ENCODE data around the gene C11orf98. TPM values are rescaled to one million over a fixed set of nuclear protein-coding genes. Genes with fewer than 3 reads are reported as not detected.

C11orf98 gene
- total RNA-seq, 1 experiment from 2014 or later, result 141 TPM

- CTCF ChIA-PET, result no interaction called here
- Histone ChIP-seq H3K27me3 (replicated peaks; ENCODE audit: insufficient read depth, low read depth, low read length, poor library complexity) (no peaks in the 10 kb centered on the region), H3K4me1 (ENCODE audit: insufficient read depth, low read length, poor library complexity, severe bottlenecking) (peaks cover 30% of the 10 kb centered on the region), H3K4me3 (ENCODE audit: low read depth, low read length, poor library complexity, severe bottlenecking) (no peak overlapping the region), H3K27ac (ENCODE audit: low read depth, low read length, poor library complexity, severe bottlenecking) (peak overlapping the region; percentile 33), H3K9me3 (ENCODE audit: low read depth, low read length, poor library complexity, severe bottlenecking) (no peaks in the 10 kb centered on the region), H3K36me3 (ENCODE audit: insufficient read depth, low read length, poor library complexity, severe bottlenecking) (peaks cover 41% of the 10 kb centered on the region)
- TF ChIP-seq EZH2 (IDR thresholded peaks at IDR 0.05; ENCODE audit: borderline replicate concordance, low read depth, low read length, poor library complexity, severe bottlenecking) (no peak), CTCF (conservative IDR thresholded peaks at IDR 0.05; ENCODE audit: low read depth, low read length) (no peak)
- intact Hi-C loops (cut with micrococcal nuclease; ENCODE audit: unreplicated experiment), result no loop called here
- POLR2A ChIA-PET (ENCODE audit: low non-redundant PET), result interaction anchor here (0.6 to 0.7 kb wide), 2 partner anchors 50 to 67 kb away, joined by 3 read pairs; no protein-coding TSS in a partner anchor
- no TSS peak for BruUV-seq (replicated peaks)
- DNase-seq (ENCODE audit: low spot score), result no peak
Measured at GRCh38 chr11:62669420-62670161, 4.6 kb upstream of the C11orf98 start.

DNA sequence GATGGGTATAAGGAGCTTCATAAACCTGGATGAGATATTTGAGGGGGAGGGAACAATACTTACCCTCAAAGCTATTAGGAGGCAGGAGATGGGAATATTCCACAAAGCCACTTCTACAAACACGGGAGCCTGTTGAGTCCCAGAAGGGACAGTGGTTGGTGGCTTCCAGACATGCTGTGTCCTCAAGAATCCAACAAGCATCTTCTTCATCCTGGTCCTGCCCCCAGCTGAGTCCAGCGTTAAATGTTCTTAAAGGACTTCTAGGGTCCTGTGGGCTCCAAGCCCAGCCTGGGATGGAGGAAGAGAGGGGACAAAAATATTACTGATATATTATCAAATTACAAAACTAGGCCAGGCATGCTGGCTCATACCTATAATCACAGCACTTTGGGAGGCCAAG, 2.5 kb upstream of the C11orf98 start:
- no TSS peak for BruUV-seq (replicated peaks)
- DNase-seq (ENCODE audit: low spot score), result no peak
- peak overlapping the region; percentile 91 for H3K4me3 ChIP-seq (ENCODE audit: low read depth, low read length, poor library complexity, severe bottlenecking)
- no peaks in the 10 kb centered on the region for H3K27me3 ChIP-seq (replicated peaks; ENCODE audit: insufficient read depth, low read depth, low read length, poor library complexity)
- H3K9me3 ChIP-seq (ENCODE audit: low read depth, low read length, poor library complexity, severe bottlenecking), result no peaks in the 10 kb centered on the region
- ChIA-PET CTCF (no interaction called here), POLR2A (ENCODE audit: low non-redundant PET) (interaction anchor here (0.6 kb wide), 1 partner anchor 105 kb away, joined by 7 read pairs; no protein-coding TSS in a partner anchor)
- TF ChIP-seq CTCF (conservative IDR thresholded peaks at IDR 0.05; ENCODE audit: low read depth, low read length) (no peak), EZH2 (IDR thresholded peaks at IDR 0.05; ENCODE audit: borderline replicate concordance, low read depth, low read length, poor library complexity, severe bottlenecking) (no peak)
- H3K36me3 ChIP-seq (ENCODE audit: insufficient read depth, low read length, poor library complexity, severe bottlenecking), result peaks cover 32% of the 10 kb centered on the region
- H3K27ac ChIP-seq (ENCODE audit: low read depth, low read length, poor library complexity, severe bottlenecking), result peak overlapping the region; percentile 88
- intact Hi-C loops (cut with micrococcal nuclease; ENCODE audit: unreplicated experiment), result no loop called here
- peaks cover 19% of the 10 kb centered on the region for H3K4me1 ChIP-seq (ENCODE audit: insufficient read depth, low read length, poor library complexity, severe bottlenecking)

GRCh38 chr11:62666259-62666926, 1.4 kb upstream of the C11orf98 start:
- intact Hi-C loops (cut with micrococcal nuclease; ENCODE audit: unreplicated experiment), result no loop called here
- no peaks in the 10 kb centered on the region for H3K9me3 ChIP-seq (ENCODE audit: low read depth, low read length, poor library complexity, severe bottlenecking)
- no TSS peak for BruUV-seq (replicated peaks)
- POLR2A ChIA-PET (ENCODE audit: low non-redundant PET), result interaction anchor here (0.6 to 1.6 kb wide), 2 partner anchors 88 to 106 kb away, joined by 7 to 13 read pairs; partner anchors contain the start of gene ZBTB3
- DNase-seq (ENCODE audit: low spot score), result no peak
- H3K4me3 ChIP-seq (ENCODE audit: low read depth, low read length, poor library complexity, severe bottlenecking), result peak overlapping the region; percentile 91
- TF ChIP-seq EZH2 (IDR thresholded peaks at IDR 0.05; ENCODE audit: borderline replicate concordance, low read depth, low read length, poor library complexity, severe bottlenecking) (no peak), CTCF (conservative IDR thresholded peaks at IDR 0.05; ENCODE audit: low read depth, low read length) (no peak)
- peaks cover 40% of the 10 kb centered on the region for H3K36me3 ChIP-seq (ENCODE audit: insufficient read depth, low read length, poor library complexity, severe bottlenecking)
- no peaks in the 10 kb centered on the region for H3K27me3 ChIP-seq (replicated peaks; ENCODE audit: insufficient read depth, low read depth, low read length, poor library complexity)
- H3K27ac ChIP-seq (ENCODE audit: low read depth, low read length, poor library complexity, severe bottlenecking), result peak overlapping the region; percentile 88
- peaks cover 15% of the 10 kb centered on the region for H3K4me1 ChIP-seq (ENCODE audit: insufficient read depth, low read length, poor library complexity, severe bottlenecking)
- CTCF ChIA-PET, result interaction anchor here (0.6 kb wide), 1 partner anchor 65 kb away, joined by 9 read pairs; no protein-coding TSS in a partner anchor
